NOMO-1 treated with DMSO at 0.1 percent for 48 hours (cell line): ENCODE data around the gene GOLPH3L.
A peak's percentile ranks its signal among the peaks of the same experiment; 100 is the strongest.
"Not testable (repeated sequence)": the region's sequence is repeated elsewhere in the genome, so short reads cannot be mapped to it uniquely, and the experiment has no call there.

Experiments
- DNase-seq: peaks from one replicate; lab custom pipeline; 2025; ENCODE audit not compliant: unreplicated experiment; lab: John Stamatoyannopoulos, UW

Gene GOLPH3L

DNA sequence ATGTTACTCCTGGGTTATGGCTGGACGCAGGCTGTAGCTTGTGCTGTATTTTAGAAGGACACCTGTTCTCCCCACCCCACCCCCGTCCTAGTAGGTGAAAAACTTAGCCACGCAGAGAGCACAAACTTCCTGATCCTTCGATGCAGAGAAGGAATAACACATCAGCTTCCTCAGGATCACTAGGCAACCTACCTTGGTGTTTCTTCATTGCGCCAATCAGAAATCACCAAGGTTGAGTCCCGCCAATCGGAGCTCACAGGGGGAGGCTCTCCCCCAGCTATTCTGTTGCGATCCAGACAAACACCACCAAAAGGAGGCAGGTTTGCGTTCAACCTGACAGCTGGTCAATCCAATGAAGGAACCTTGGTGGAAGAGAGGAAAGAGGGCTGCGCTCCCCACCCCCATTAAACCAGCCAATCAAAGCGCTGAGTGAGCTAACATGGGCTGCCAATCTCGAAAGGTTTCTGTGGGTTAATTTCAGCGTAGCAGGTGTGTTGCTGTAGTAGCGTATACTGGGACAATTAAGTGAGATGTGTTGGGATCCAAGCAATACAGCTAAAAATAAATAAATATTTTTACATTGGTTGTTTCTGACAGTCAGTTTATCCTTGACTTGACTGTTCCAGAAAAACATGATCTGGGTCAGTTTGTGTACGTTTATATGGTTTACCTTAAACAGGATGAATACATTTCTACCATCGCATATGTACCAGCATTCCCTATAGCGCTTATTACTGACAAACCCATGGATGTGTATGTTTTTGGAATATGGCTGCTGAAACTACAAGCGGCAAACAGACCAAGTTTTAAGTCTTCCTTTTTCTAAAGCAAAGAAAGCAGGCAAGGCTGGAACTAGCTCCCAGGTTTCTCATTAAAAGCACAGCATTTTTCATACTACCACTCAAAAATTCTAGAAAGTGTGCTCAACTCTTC lies at the start of gene GOLPH3L:
Gene GOLPH3L (minus strand): TSS at position 160 of the 933 bp plus-strand sequence. CDS start 2,316 bp downstream, outside the sequence.
- DNase-seq = peak; percentile 99

DNA sequence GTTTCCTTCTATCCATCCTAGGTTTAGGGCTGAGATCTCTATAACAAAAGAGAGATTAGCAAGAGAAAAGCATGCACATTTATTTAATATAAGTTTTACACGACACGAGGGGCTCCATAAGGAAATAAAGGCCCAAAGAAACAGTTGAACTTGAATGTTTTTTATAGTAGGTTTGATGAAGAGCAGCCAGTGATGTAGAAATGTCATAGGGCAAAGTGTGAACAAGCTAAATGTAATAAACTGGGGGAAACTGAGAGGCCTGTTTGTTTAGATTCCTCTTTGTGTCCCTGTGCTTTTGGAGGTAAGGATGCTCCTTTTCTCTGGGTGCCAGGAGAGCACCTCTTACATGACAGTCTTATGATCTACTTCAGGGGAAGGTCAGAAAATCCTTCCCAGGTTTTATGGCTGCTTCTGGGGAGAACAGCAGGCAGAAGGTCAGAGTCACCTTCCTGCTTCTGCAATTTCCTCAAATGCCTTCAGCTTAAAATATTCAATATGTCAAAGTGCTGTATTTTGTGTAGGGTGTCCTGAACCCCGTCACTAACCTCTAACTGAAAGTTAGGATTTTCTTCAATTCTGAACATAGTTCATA lies 33.3 kb upstream of the GOLPH3L start:
- no peak for DNase-seq

DNA sequence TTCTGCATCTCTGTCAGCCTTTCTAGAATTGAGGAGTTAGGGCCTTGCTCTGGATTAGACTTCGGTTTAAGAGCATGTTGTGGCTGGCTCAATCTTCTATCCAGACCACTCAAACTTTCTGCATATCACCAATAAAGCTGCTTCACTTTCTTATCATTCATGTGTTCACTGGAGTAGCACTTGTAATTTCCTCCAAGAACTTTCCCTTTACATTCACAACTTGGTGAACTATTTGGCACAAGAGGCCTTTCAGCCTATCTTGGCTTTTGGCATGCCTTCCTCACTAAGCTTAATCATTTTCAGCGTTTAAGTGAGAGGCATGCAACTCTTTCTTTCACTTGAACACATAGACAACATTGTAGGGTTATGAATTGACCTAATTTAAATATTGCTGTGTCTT lies 27.4 kb upstream of the GOLPH3L start:
- DNase-seq = no peak

DNA sequence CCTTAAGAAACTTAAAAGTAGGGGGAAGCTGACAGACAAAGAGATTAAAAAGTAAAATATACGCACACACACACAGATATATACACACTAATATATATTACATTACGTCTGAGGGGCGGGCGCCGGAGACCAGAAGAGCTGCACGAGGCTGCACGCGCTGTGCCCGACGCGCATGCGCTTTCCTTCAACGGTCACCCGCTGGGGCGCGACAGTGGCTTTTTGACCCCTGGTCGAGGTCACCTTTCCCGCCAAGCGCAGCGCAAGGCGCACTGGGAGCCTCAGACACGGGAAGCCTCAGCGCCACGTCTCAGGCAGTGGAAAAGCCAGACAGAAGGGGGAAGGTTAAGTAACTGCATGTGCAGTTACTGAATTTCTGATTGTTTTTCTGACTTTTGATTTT lies 23.7 kb upstream of the GOLPH3L start, which contains the start of gene HORMAD1:
Gene HORMAD1 (minus strand): TSS at position 193 of the 400 bp plus-strand sequence. CDS start 1,390 bp downstream, outside the sequence.
- DNase-seq = no peak

DNA sequence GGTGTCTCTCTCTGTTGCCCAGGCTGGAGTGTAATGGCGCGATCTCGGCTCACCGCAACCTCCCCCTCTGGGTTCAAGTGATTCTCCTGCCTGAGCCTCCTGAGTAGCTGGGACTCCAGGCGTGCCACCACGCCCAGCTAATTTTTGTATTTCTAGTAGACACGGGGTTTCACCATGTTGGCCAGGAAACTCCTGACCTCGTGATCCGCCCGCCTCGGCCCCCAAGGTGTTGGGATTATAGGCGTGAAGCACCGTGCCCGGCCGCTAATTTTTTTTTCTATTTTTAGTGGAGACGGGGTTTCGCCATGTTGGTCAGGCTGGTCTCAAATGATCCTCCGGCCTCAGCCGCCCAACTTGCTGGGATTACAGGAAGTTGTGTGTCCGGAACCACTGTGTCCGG lies 23.1 kb upstream of the GOLPH3L start:
- no peak for DNase-seq

DNA sequence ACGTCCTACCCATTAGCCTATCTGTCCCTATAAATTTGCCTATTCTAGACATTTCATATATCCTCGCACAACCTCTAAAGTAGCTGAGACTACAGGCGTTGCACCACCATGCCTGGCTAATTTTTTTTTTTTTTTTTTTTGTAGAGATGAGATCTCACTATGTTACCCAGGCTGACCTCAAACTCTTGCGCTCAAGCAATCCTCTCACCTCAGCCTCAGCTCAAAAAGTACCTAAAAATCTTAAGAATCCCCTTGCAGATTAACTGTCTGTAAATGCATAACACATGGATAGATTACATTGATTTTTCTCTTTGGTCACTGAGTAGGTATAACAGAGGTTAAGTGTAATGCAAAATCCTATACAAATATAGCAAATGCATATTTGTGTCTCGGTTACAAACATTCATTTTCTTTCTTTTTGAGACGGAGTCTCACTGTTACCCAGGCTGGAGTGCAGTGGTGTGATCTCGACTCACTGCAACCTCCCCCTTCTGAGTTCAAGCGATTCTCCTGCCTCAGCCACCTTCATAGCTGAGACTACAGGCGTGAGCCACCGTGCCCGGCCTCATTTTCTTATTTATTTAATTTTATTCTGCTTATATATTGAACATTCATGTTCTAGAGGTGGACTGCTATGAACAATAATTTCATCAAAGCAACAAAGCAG lies 21.4 kb upstream of the GOLPH3L start:
- no peak for DNase-seq

DNA sequence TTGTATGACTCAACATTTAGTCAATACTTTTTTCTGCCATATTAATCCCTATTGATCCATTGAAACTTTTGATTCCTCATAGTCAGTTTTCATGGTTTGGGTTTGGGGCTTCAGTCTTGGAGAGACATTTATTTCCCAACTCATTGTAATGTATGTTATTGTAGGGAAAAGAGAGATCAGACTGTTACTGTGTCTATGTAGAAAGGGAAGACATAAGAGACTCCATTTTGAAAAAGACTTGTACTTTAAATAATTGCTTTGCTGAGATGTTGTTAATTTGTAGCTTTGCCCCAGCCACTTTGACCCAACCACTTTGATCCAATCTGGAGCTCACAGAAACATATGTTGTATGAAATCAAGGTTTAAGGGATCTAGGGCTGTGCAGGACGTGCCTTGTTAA lies 12.1 kb upstream of the GOLPH3L start:
- DNase-seq = not testable (repeated sequence)

DNA sequence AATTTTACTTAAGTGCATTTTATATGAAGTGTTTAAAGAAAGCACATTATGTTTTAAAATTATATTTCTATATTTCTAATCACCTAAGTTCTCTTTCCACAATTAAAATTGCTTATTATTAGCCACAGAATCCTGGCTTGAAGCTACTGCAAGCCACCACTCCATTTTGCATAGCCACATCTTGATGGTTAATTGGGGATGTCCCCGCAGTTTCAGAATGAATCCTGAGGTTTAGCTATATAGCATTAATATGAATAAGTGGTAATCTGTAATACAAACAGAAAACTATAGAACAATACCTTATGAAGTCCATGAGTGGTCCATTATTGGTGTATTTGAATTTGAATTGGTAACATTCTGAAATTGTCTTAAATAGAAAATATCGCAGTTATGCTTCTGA lies 11.6 kb upstream of the GOLPH3L start:
- DNase-seq = no peak

DNA sequence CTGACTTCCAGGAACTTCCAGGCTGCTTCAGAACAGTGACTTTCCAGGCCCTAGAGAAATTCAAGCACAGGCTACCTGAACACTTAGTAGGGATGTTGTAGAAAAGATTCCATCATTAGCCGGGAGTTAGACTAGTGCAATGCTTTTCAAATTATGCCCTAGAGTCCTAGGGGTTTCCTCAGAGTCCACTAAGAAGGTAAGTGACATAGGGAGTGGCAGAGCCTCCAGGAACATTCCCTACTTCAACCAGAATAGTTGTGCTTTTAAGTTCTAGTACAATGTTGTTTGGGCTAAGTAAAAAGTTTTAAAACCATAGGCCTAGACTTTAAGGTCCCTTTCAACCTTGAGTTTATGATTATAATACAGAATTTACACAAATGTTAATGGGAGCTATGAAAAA lies 9.1 kb upstream of the GOLPH3L start:
- no peak for DNase-seq

DNA sequence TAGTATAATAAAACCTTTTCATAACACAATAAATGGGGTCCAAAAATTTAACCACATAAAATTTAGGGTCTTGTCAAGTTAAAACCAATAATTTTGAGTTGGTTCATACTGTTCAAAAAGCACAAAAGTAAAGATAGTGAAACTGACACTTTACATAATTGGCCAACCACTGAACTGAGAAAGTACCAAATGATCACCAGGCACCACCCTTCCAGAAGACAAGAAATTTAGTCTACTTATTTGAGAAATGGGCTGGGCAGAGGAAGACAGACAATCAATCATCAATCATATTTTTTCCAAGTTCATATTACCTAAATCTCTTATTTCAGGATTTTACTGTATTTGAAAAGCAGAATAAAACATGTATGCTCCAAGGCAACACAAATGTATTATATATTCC lies 6.5 kb upstream of the GOLPH3L start:
- no peak for DNase-seq

DNA sequence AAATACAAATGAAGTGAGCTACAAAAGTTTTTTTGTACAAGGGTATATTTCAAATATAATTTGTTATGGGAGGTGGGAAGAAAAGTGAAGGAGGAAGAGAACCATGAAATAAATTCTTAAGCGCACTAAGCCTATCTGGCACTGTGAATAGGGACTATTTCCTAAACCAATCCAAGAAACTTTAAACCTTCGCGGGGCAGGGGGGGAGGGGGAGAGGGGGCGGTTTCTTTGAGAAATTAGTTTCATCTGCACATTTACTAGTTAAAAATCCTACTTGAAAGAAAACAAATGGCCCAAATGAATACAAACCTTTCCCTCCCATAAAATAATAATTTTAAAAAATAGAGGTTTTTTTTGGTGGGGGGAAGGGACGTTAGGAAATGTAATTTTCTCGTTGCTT lies 364 bp downstream of the GOLPH3L start:
- DNase-seq = no peak

DNA sequence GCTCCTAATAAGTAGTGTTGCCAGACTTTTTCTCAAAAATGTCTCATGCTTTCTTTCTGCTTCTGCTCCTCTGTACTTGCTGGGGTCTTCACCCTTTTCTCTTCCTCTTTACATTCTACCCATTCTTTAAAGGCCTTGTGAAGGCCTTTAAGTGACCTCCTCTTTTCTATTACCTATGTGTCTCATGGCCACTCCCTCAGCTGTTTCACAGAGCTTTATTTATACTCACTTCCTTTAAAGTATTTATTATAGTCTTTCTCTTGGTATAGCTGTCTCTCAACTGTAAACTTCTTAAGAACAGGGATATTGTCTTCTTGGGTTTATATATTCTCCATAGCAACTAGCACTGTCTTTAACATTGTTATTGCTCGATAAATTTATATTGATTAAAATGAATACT lies 792 bp downstream of the GOLPH3L start:
- DNase-seq = peak; percentile 2

DNA sequence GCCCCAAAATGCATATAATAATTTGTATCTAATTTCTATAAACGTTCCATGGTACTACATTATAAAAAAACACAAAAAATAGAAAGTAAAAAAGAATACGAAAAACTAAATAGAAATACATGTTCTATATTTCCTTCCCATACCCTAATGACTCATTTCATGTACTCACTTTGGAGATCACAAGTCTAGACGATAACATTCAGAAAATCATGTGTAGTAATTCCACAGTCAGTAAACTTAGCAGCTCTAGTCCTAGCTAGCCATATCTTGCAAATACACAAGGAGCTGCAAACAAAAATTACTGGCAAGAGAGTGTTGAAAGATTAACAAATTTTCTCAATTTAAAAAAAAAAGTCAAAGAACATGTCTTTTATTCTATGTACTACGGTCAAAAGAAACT lies 1.4 kb downstream of the GOLPH3L start:
- no peak for DNase-seq

DNA sequence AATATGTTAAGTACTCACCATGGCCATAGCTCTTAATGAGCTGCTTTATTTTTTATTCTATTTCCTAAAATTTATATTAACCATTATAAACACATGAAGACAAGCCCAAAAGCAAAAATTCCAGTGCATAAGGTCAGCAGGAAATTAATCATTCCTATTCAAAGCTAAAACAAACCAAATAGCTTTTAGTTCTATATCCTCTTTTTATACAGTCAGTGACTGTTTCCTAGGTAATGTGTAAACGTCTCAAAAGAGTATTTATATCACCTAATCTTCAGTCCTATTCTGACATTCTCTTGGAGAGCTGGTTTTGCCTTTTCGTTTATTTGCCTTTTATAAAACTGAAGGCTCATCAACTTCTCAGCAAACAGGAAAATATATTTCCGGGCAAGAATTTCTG lies 4.2 kb downstream of the GOLPH3L start:
- no peak for DNase-seq

DNA sequence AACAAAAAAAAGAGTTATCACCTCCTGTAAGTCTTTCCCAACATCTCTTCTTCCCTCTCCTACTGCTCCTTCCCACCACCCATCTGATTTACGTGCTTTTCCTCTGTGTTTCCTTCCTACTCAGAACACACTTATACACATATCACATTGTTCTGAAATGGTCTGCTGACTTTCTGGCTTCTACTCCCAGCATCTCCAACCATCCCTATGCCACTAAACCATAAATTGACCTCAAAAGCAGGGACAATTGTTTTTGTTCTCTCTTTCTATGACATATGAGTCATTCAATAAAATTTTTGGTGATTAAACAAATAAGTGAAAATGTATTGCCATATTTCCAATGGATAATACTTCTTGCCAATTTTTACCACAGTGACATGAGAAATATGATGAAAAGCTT lies 8.2 kb downstream of the GOLPH3L start:
- DNase-seq = no peak

DNA sequence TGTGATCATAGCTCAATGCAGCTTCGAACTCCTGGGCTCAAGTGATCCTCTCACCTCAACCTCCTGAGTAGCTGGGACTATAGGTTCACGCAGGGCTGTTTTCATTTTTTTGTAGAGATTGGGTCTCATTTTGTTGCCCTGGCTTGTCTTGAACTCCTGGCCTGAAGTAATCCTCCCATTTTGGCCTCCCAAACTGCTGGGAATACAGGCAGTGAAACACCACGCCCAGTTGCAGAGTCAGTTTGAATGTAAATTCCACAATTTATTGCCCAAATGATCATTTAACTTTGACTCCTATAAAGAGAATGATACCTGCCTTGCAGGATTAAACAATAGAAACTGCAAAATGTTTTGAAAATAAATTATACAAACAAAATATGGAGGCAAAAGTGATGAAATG lies 10.7 kb downstream of the GOLPH3L start:
- no peak for DNase-seq

DNA sequence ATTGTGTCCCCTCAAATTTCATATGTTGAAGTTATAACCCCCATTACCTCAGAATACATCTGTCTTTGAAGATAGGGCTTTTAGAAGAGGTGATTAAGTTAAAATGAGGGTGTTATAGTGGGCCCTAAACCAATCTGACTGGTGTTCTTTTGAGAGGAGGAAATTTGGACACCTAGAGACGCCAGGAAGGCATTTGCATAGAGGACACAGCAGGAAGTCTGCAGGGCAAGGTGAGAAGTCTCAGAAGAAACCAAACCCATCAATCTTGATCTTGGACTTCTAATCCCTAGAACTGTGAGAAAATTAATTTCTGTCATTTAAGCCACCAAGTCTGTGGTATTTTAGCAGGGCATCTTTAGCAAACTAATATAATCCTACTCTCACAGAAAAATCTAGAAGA lies 13.0 kb downstream of the GOLPH3L start:
- DNase-seq = no peak

DNA sequence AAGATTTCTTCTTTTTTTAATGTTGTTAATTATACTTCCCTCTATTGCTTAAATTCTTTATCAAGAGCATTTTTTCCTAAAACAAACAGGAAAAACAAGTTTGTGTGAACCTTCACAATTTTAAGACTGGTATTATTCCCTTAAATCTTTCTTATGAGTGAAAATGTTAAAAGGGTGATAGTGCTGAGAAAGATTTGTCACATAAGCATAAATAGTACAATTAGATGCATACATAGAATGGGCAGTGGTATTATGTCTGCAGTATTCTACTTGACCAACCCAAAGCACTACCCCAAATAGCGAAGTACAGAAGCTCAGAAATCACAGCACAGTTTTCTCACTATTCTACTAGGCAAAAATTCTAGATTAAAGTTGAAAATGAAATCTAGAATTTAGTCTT lies 18.0 kb downstream of the GOLPH3L start:
- no peak for DNase-seq

DNA sequence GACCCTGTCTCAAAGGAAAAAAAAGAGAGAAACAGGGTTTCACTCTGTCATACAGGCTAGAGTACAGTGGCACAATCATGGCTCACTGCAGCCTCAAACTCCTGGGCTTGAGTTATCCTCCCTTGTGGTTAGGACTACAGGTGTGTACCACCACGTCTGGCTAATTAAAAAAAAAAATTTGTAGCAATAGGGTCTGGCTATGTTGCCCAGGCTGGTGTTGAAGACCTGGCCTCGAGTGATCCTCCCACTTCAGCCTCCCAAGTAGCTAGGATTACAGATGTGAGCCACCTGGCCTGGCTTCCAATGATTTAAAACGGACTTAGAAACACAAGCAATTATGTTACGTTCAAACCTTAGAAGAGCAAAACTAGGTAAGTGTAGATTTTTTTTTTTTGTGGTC lies 22.1 kb downstream of the GOLPH3L start:
- no peak for DNase-seq

DNA sequence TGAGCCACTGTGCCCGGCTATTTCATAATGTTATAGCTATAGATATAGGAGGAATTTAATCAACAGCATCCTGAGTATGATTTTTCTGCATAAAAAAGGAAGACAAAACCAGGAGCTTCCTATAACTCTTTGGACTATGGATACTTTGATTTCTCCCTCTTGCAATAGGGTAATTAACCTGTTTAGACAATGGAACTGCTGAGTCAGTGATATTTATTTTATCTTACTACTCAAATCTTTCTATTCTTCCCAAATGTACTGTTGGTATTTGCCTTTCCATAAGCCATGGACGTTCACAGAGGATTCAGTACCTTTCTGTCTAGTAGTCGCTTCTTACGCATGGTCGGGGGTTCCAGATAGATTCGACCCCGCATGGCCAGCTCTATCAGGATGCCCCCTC lies 33.6 kb downstream of the GOLPH3L start:
- DNase-seq = no peak

DNA sequence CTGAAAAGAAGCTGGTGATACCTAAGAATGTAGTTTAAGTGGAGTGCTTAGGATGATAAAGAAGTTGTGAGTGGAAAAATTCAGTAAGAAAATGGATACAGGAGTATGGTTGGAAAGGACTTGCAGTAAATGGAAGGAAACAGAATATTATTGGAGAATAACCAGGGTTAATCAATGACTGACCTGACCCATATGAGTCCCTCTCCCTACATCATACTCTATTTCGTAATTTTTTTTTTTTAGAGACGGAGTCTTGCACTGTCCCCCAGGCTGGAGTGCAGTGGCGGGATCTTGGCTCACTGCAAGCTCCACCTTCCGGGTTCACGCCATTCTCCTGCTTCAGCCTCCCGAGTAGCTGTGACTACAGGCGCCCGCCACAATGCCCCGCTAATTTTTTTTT lies 34.1 kb downstream of the GOLPH3L start:
- no peak for DNase-seq

DNA sequence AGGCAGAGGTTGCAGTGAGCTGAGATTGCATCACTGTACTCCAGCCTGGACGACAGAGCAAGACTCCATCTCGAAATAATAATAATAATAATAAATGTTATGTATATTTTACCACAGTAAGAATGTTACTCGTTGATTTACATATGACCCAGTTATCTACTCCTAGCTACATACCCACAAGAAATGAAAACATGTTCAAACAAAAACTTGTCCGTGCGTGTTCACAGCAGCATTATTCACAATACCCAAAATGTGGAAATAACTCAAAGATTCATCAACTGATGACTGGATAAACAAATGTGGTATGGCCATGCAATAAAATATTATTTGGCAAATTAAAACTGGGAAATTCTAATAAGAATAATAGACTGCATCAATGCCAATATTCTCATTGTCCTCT lies 35.8 kb downstream of the GOLPH3L start:
- DNase-seq = no peak
